ENCODE measurements around the gene STXBP4. TPM values are rescaled to one million over a fixed set of nuclear protein-coding genes. Genes with fewer than 3 reads are reported as not detected.

STXBP4 gene
- total and polyA plus RNA-seq, 2 experiments from 2014 or later = 25.0 to 52.1 TPM

GRCh38 chr17:55134486-55135157 is 166.1 kb downstream of the STXBP4 start (continued):
- TF ChIP-seq REST (IDR thresholded peaks at IDR 0.05; ENCODE audit: unreplicated experiment) (no peak), ZNF331 (CRISPR knock-in tag; IDR thresholded peaks at IDR 0.05; ENCODE audit: low read depth) (no peak), STAT1 (IDR thresholded peaks at IDR 0.05; ENCODE audit: unreplicated experiment) (no peak), EZH2 (IDR thresholded peaks at IDR 0.05; ENCODE audit: low read depth, unreplicated experiment) (no peak)

GRCh38 chr17:55140809-55141208 is 172.2 kb downstream of the STXBP4 start:
- Mint-ChIP-seq H3K36me3 (ENCODE audit: low read depth) (no peaks in the 10 kb centered on the region), H3K9me3 (no peaks in the 10 kb centered on the region), H3K27ac (no peak overlapping the region), H3K4me1 (peaks cover 24% of the 10 kb centered on the region; the same call in 2 of the 3 replicates), H3K27me3 (ENCODE audit: insufficient read depth, low read depth, poor library complexity) (no peaks in the 10 kb centered on the region), H3K4me3 (no peak overlapping the region)
- H3K4me3 ChIP-seq = no peak overlapping the region
- H3K4me2 ChIP-seq = no peak overlapping the region
- H3K36me3 ChIP-seq (ENCODE audit: insufficient read depth) = no peaks in the 10 kb centered on the region
- H2AFZ ChIP-seq = no peak overlapping the region
- no peaks in the 10 kb centered on the region for H3K27me3 ChIP-seq (ENCODE audit: insufficient read depth)
- no peaks in the 10 kb centered on the region for H3K9me2 ChIP-seq (ENCODE audit: insufficient read depth)
- no peaks in the 10 kb centered on the region for H3F3A ChIP-seq (replicated peaks; ENCODE audit: low read depth)
- DNase-seq (ENCODE audit: low spot score) = no peak
- no peaks in the 10 kb centered on the region for H3K4me1 ChIP-seq (ENCODE audit: insufficient read depth)
- no peaks in the 10 kb centered on the region for H3K79me2 ChIP-seq (replicated peaks; ENCODE audit: insufficient read depth)
- H4K20me1 ChIP-seq (replicated peaks; ENCODE audit: insufficient read depth) = no peaks in the 10 kb centered on the region
- no peak for ATAC-seq
- H3K27ac ChIP-seq (ENCODE audit: low read depth) = no peak overlapping the region
- TF ChIP-seq CREB1 (CRISPR knock-in tag; IDR thresholded peaks at IDR 0.05; ENCODE audit: low read depth) = no peak
- no peak for TF ChIP-seq ETS1 (IDR thresholded peaks at IDR 0.05)
- TF ChIP-seq NANOG (IDR thresholded peaks at IDR 0.05; ENCODE audit: borderline replicate concordance) = no peak
- TF ChIP-seq REST (IDR thresholded peaks at IDR 0.05; ENCODE audit: unreplicated experiment) = no peak
- no peak for TF ChIP-seq STAT1 (IDR thresholded peaks at IDR 0.05; ENCODE audit: unreplicated experiment)
- TF ChIP-seq ZNF462 (CRISPR knock-in tag; IDR thresholded peaks at IDR 0.05) = no peak
- TF ChIP-seq ZNF331 (CRISPR knock-in tag; IDR thresholded peaks at IDR 0.05; ENCODE audit: low read depth) = no peak
